ENCODE data around the gene NAT14. TPM values are rescaled to one million over a fixed set of nuclear protein-coding genes. Genes with fewer than 3 reads are reported as not detected.
"Not testable (repeated sequence)": the region's sequence is repeated elsewhere in the genome, so short reads cannot be mapped to it uniquely, and the experiment has no call there.

The NAT14 gene
- total RNA-seq, result 5.6 TPM
- long read RNA-seq, partial matches to known transcripts, result 0 of 2 reads
- long read RNA-seq, other reads (novel, unspliced or antisense), result 2 of 2 reads

- intact Hi-C loops (cut with DNase I), result no loop called here
- peak; percentile 76 for DNase-seq (ENCODE audit: missing footprints)
- ATAC-seq, result peak; percentile 37
These were observed at the start of gene NAT14 for GRCh38 chr19:55484593-55485438. Gene NAT14 (plus strand): TSS chr19:55485188. CDS start chr19:55485709, 521 bp downstream.

- intact Hi-C loops (cut with DNase I), result no loop called here
- no peak for DNase-seq (ENCODE audit: missing footprints)
- ATAC-seq, result no peak
These were observed 48.1 kb upstream of the NAT14 start for GRCh38 chr19:55436847-55437246.

- DNase-seq (ENCODE audit: missing footprints), result no peak
- ATAC-seq, result peak; percentile 75
- intact Hi-C loops (cut with DNase I), result no loop called here
These were observed 47.6 kb upstream of the NAT14 start for GRCh38 chr19:55437410-55437809.

- DNase-seq (ENCODE audit: missing footprints) (no peak), ATAC-seq (no peak)
- intact Hi-C loops (cut with DNase I), result no loop called here
These were observed 45.9 kb upstream of the NAT14 start for GRCh38 chr19:55439052-55439451.

GRCh38 chr19:55440411-55441105, 44.4 kb upstream of the NAT14 start:
- intact Hi-C loops (cut with DNase I), result no loop called here
- DNase-seq (ENCODE audit: missing footprints) (no peak), ATAC-seq (no peak)

GRCh38 chr19:55441319-55441691, 43.7 kb upstream of the NAT14 start:
- DNase-seq (ENCODE audit: missing footprints) (no peak), ATAC-seq (no peak)
- intact Hi-C loops (cut with DNase I), result no loop called here

- intact Hi-C loops (cut with DNase I), result no loop called here
- DNase-seq (ENCODE audit: missing footprints), result no peak
- ATAC-seq, result no peak
These were observed 43.2 kb upstream of the NAT14 start for GRCh38 chr19:55441692-55442321.

GRCh38 chr19:55442372-55442961, 42.5 kb upstream of the NAT14 start:
- DNase-seq (ENCODE audit: missing footprints), result no peak
- ATAC-seq, result no peak
- intact Hi-C loops (cut with DNase I), result no loop called here

GRCh38 chr19:55443045-55443823, 41.8 kb upstream of the NAT14 start, which contains the start of gene SHISA7:
Gene SHISA7 (minus strand): TSS chr19:55443300. CDS start chr19:55442863, 437 bp downstream.
- intact Hi-C loops (cut with DNase I), result no loop called here
- ATAC-seq, result no peak

GRCh38 chr19:55443824-55444480, 41.0 kb upstream of the NAT14 start:
- no peak for DNase-seq (ENCODE audit: missing footprints)
- intact Hi-C loops (cut with DNase I), result no loop called here
- ATAC-seq, result no peak

More at GRCh38 chr19:55443045-55443823, 41.8 kb upstream of the NAT14 start, which contains the start of gene SHISA7:
- no peak for DNase-seq (ENCODE audit: missing footprints)

GRCh38 chr19:55444646-55445045, 40.3 kb upstream of the NAT14 start:
- DNase-seq (ENCODE audit: missing footprints) (no peak), ATAC-seq (no peak)
- intact Hi-C loops (cut with DNase I), result no loop called here

- DNase-seq (ENCODE audit: missing footprints) (no peak), ATAC-seq (no peak)
These were observed 38.9 kb upstream of the NAT14 start for GRCh38 chr19:55446060-55446459.

GRCh38 chr19:55447421-55448174, 37.4 kb upstream of the NAT14 start:
- DNase-seq (ENCODE audit: missing footprints), result no peak
- peak; percentile 47 for ATAC-seq
- intact Hi-C loops (cut with DNase I), result no loop called here

More at GRCh38 chr19:55446060-55446459, 38.9 kb upstream of the NAT14 start:
- intact Hi-C loops (cut with DNase I), result no loop called here

- DNase-seq (ENCODE audit: missing footprints); ATAC-seq; intact Hi-C loops (cut with DNase I): not testable (repeated sequence)
These were observed 36.9 kb upstream of the NAT14 start for GRCh38 chr19:55448175-55448490.

- ATAC-seq, result no peak
- intact Hi-C loops (cut with DNase I), result no loop called here
- no peak for DNase-seq (ENCODE audit: missing footprints)
These were observed 35.5 kb upstream of the NAT14 start for GRCh38 chr19:55449469-55449868.

- intact Hi-C loops (cut with DNase I), result no loop called here
- no peak for DNase-seq (ENCODE audit: missing footprints)
These were observed 33.6 kb upstream of the NAT14 start for GRCh38 chr19:55451163-55451964.

More at GRCh38 chr19:55451163-55451964, 33.6 kb upstream of the NAT14 start:
- ATAC-seq, result no peak

Measured in Right ventricle myocardium inferior (tissue), 1 donor.